Omental fat pad (tissue), 4 donors: ENCODE data around the gene VAV3. TPM values are rescaled to one million over a fixed set of nuclear protein-coding genes. Genes with fewer than 3 reads are reported as not detected.

Experiments
- ATAC-seq: fragments of 150-250 bp; one replicate; pipeline ENCODE4 v1.9.1; 2016; ENCODE audit warnings: mild to moderate bottlenecking, moderate library complexity; ENCODE audit not compliant: low FRiP score
- DNase-seq: peaks from one replicate; pipeline ENCODE4 v3.0.0-alpha.2; 2019; ENCODE audit warnings: low spot score
- CTCF ChIP-seq, 3 donors: fragments of 450-650 bp; IDR thresholded peaks; one replicate each; pipeline ENCODE4 v1.5.1; 2016 to 2017; ENCODE audit warnings: antibody characterized with exemption in 3 of 3, mild to moderate bottlenecking in 3 of 3, moderate library complexity in 2 of 3
- total RNA-seq, 4 donors: library from RNA; depleted of rRNA; stranded (reverse); fragments of >200 nt; gene quantifications; one replicate each; pipeline ENCODE4 v1.1.0, GENCODE V29; 2016

Gene VAV3
- total RNA-seq, 4 donors from 2014 or later = 5.4 to 10.9 (median 10.2) TPM

- no peak for ATAC-seq
- DNase-seq = no peak
- no peak for TF ChIP-seq CTCF (IDR thresholded peaks at IDR 0.05)
Measured at GRCh38 chr1:107536266-107536665, 428.7 kb downstream of the VAV3 start.

GRCh38 chr1:107535091-107535490 lies 429.9 kb downstream of the VAV3 start:
- TF ChIP-seq CTCF (IDR thresholded peaks at IDR 0.05) = no peak
- no peak for ATAC-seq
- DNase-seq = no peak

- no peak for TF ChIP-seq CTCF (IDR thresholded peaks at IDR 0.05)
- DNase-seq (no peak), ATAC-seq (no peak)
Measured at GRCh38 chr1:107534632-107535031, 430.3 kb downstream of the VAV3 start.

GRCh38 chr1:107533436-107533835 lies 431.5 kb downstream of the VAV3 start:
- DNase-seq (no peak), ATAC-seq (no peak)
- TF ChIP-seq CTCF (IDR thresholded peaks at IDR 0.05) = no peak

GRCh38 chr1:107532318-107532717 lies 432.7 kb downstream of the VAV3 start:
- ATAC-seq (no peak), DNase-seq (no peak)
- TF ChIP-seq CTCF (IDR thresholded peaks at IDR 0.05) = no peak

GRCh38 chr1:107531065-107531908 lies 433.7 kb downstream of the VAV3 start:
- no peak for TF ChIP-seq CTCF (IDR thresholded peaks at IDR 0.05)
- ATAC-seq = no peak
- DNase-seq = no peak

- no peak for DNase-seq
- TF ChIP-seq CTCF (IDR thresholded peaks at IDR 0.05) = no peak
Measured at GRCh38 chr1:107530543-107530942, 434.4 kb downstream of the VAV3 start.

More at GRCh38 chr1:107530543-107530942, 434.4 kb downstream of the VAV3 start:
- no peak for ATAC-seq
